HT-29 (cell line): Measurements from ENCODE around the gene DUSP5. TPM values are rescaled to one million over a fixed set of nuclear protein-coding genes. Genes with fewer than 3 reads are reported as not detected.
"Not testable (repeated sequence)": the region's sequence is repeated elsewhere in the genome, so short reads cannot be mapped to it uniquely, and the experiment has no call there.

Experiments used
- DNase-seq: peaks from one replicate; pipeline ENCODE4 v3.0.0-alpha.2; 2015; ENCODE audit warnings: low spot score
- total RNA-seq: library from RNA; depleted of rRNA; stranded (reverse); fragments of >200 nt; shearing (Covaris generic); gene quantifications from 2 replicates; pipeline ENCODE4 v1.2.3, GENCODE V29; 2014

The DUSP5 gene
- total RNA-seq, 1 experiment from 2014 or later: 31.4 TPM

DNA sequence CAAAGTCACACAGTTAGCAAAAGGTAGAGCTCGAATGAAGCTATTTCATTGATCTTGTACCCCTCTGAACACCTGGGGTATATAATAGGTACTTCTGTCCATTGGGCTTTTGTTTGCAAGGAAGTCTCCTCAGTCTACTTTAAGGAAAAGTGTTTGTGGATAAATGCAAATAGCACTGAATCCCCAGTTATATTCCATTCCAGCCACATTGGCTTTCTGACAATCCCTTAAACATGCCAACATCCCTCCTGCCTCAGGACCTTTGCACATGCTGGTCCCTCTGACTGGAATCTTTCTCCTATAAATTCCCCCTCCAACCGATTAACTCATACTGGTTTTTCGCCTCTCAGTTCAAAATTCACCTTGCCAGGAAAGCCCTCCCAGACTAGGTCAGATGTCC lies 17.1 kb downstream of the DUSP5 start:
- DNase-seq: no peak

DNA sequence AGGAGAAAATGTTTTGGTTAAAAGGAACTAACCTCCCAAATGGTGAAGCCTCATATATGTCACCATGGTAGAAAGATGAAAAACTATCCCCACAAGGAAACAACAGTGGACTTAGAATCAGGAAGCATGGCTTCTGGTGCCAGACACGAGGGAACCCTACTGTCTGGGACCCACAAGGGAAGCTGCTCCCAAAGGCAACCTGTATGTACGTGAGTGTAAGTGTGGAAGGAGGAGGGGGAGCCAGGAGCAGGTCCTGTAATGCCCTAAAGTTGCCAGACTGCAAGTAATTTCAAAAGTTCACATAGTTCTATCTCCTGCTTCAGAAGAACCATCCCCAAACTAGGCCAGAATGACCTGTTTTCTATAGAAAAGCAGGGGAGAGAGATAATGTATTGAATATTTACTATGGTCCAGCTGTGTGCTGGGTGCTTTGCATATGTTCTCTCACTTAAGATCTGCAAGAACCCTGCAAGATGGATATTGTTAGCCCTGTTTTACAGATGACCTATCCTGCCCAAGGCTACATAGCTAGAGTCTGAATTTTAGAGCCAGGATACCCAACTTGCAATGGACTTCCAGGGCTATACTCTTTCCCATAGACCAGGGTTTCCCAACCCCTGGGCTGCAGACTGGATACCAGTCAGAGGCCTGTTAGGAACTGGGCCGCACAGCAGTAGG lies 19.2 kb downstream of the DUSP5 start:
- DNase-seq: no peak

- DNase-seq: peak; percentile 36
These were observed 24.8 kb downstream of the DUSP5 start for GRCh38 chr10:110522365-110522988.

DNA sequence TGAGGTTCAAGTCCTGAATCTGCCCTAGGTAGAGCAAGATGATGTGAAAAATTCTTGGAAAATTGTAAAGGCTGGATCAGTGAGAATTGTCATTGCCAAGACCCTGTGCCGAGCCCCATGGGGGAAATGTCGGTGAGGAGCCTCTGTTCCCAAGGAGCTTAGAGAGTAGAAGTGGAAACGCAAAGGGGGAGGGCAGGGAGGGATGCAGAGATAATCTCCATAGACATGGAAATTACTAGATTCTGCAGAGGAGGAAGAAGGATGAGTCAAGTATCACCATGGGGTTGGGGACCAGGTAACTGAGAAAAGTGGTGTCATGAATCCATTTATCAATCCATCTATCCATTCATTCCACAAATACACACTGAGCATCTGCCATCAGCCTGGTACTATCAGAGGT lies 26.0 kb downstream of the DUSP5 start:
- no peak for DNase-seq

GRCh38 chr10:110524179-110524858 lies 26.6 kb downstream of the DUSP5 start:
- no peak for DNase-seq

GRCh38 chr10:110524859-110525232 lies 27.1 kb downstream of the DUSP5 start:
- no peak for DNase-seq

- no peak for DNase-seq
These were observed 27.9 kb downstream of the DUSP5 start for GRCh38 chr10:110525349-110526260.

DNA sequence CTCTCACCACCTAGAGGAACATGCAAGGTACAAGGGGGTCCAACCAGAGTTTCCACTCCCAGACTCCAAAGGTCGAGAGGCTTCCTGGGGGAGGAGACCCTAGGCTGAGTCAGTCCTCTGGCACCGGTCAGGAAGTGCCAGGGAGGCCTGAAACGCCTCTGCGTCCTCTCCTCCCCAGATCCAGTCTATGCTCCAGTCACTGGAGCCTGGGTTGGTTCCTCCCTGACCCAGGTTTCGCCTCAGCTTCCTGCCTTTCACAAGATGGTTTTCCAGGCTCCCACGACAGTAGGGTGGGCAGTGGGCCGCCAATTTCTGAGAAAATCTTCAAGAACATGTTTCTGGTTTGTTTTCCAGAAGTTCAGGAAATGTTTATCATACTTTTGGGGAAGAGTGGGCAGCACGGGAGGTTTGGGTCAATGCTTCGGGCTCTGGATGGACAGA lies 30.0 kb downstream of the DUSP5 start:
- DNase-seq: no peak

DNA sequence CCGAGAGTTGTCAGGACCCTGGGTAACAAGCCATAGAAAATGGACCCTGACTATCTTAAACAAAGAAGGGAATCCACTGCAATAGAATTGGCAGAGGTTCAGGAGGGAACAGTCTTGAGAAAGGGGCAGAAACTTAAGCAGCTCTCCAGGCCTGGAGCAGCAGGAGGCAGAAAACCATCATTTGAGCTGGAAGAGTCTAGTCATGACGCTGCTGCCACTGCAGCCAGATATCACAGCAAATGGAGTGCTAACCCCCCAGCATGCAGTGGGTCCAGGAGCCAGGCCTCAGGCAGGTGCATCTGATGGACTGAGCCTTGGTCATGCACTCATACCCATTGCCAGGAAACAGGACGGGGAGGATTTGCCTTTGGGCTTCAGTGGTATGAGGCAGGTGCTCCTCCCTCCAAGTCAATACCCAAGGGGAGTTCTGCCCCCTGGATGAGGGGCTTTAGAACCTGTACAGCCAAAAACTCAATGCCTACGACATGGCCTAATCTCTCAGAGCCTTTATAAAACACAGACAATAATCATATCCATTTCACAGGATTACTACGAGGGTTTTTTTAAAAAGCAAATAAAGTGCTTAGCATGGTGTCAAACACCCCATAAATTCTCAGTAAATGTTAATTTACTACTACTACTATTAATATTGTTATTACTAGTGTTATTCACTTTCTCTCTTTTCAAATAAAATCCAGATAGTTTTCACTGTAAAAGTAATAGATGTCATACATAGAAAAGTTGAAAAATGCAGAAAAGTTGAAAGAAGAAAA lies 30.7 kb downstream of the DUSP5 start:
- DNase-seq: no peak

DNA sequence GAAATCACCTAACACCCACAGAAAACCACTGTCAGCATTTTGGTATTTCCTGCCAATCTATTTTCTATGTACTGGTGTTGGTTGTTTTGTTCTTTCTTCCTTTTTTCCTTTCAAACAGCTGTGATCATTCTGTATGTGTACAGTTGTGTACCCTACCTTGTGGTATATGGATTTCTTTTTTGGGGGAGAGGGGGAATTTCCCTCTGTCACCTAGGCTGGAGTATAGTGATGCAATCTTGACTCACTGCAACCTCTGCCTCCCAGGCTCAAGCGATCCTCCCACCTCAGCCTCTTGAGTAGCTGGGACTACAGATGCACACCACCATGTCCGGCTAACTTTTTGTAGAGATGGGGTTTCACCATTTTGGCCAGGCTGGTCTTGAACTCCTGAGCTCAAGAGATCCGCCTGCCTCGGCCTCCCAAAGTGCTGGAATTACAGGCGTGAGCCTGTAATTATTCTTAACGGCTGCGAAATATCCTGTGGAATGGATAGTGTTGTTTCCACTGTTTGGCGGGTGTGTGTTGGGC lies 31.4 kb downstream of the DUSP5 start:
- DNase-seq: not testable (repeated sequence)

DNA sequence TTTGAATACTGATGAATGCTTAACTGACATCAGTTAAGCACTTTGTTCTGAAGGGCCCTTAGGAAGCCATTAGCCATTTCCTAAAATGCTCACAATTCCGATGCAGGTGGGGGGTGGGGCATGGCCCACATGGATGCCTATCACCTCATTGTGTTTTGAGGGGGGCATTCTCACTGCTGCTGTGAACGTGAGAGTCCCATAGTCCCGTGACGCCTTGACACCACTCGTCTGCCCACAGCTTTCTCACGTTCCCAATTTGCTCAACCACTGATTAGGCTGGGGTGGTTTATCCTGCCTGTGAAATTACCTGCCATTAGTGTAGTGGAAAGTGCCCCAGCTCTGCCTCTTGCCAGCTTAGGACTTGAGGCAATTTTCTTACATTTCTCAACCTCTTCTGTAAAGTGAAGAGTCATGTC lies 31.9 kb downstream of the DUSP5 start:
- DNase-seq: no peak

- peak; percentile 84 for DNase-seq
These were observed 32.6 kb downstream of the DUSP5 start for GRCh38 chr10:110530131-110530831.

- no peak for DNase-seq
These were observed 34.0 kb downstream of the DUSP5 start for GRCh38 chr10:110531687-110532086.

GRCh38 chr10:110532628-110533027 lies 34.9 kb downstream of the DUSP5 start:
- not testable (repeated sequence) for DNase-seq

DNA sequence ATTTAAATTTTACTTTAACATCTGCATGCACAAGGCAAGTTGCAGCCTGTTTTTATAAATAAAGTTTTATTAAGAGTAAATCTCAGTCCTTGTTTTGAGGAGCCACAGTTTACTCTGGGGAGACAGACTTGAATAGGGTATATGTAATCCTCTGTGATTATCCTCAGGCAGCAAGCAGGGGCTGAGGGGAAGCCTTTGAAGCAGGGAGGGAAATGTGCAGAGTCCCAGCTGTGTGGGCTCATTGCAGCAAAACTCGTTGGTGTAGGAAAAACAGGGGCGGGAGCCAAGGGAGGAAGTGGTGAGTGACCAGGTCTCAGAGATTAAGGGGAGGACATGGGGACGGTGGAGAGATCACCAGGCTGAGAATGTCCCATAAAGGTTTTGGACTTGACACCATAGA lies 35.4 kb downstream of the DUSP5 start:
- no peak for DNase-seq

DNA sequence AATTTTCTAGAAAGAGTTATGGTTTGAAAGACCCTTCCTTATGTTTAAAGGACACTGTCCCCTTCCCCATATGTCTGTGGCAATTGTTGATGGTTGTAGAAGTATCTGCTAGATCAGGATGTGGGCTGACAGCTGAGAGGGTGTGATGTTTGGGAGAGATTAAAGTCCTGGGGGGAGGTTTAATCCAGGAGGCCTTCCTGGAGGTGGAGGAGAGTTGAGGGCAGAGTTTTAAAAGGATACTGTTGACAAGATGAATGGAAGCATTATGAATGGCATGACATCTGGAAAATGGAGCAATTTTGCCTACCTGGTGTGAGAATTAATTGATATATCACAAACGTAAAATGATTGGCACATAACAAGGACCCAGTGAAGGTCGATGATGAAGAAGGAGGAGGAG lies 36.9 kb downstream of the DUSP5 start:
- DNase-seq: no peak

- DNase-seq: peak; percentile 38
These were observed 38.5 kb downstream of the DUSP5 start for GRCh38 chr10:110535958-110536891.

- no peak for DNase-seq
These were observed 41.4 kb downstream of the DUSP5 start for GRCh38 chr10:110539091-110539490.

GRCh38 chr10:110540031-110540430 lies 42.3 kb downstream of the DUSP5 start:
- DNase-seq: no peak
